HG03469 (cell line): ENCODE data around the gene ANKRD6.
"Not testable (repeated sequence)": the region's sequence is repeated elsewhere in the genome, so short reads cannot be mapped to it uniquely, and the experiment has no call there.

Experiments used
- ATAC-seq: cut with Tn5 transposase; IDR thresholded peaks from one replicate; pipeline ENCODE4 v1.9.1; 2021; ENCODE audit warnings: mild to moderate bottlenecking, moderate library complexity, moderate number of reproducible peaks; ENCODE audit not compliant: unreplicated experiment

ANKRD6 gene

GRCh38 chr6:89591745-89592144 lies 158.8 kb downstream of the ANKRD6 start:
- ATAC-seq: no peak

DNA sequence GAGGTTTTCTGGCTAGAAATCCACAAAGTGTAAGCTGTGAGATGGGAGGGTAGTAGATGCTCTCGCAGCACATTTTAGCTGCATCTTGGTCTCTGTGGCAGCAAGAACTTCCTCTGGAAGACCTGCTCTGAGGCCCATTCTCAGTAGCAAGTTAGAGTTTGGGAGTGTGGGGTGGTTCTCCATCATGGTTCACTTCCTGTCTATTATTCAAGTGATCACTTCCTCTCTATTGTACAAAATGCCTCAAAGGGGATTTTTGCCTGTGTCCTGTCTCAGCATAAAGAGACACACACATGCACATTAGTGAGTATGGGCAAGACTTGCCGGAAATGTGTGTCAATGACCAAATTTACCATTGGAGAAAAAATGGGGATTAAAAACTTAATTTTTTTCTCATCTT lies 163.1 kb downstream of the ANKRD6 start:
- peak; percentile 79 for ATAC-seq

- ATAC-seq: no peak
Observed at GRCh38 chr6:89596484-89596883, 163.5 kb downstream of the ANKRD6 start.

DNA sequence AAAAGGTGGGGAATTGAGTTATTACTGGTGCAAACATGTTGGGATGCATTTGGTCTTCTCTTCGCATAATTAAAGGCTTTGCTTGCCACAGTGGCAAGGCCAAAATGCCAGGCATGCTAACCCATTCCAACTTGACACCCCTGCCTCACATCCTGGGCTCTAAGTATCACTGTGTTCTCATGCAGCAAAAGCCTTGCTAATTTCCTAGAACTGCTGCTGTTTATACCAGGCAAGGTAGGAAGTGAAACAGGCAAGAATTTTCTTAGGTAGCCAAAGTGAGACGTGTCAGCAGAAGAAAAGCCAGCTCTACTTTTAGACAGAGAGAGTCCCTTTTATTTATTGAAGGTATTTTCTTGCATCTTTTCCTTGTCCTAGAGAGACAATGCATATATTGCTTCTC lies 164.4 kb downstream of the ANKRD6 start:
- no peak for ATAC-seq

GRCh38 chr6:89597988-89598387 lies 165.0 kb downstream of the ANKRD6 start:
- ATAC-seq: no peak

- ATAC-seq: no peak
Observed at GRCh38 chr6:89599727-89600126, 166.8 kb downstream of the ANKRD6 start.

DNA sequence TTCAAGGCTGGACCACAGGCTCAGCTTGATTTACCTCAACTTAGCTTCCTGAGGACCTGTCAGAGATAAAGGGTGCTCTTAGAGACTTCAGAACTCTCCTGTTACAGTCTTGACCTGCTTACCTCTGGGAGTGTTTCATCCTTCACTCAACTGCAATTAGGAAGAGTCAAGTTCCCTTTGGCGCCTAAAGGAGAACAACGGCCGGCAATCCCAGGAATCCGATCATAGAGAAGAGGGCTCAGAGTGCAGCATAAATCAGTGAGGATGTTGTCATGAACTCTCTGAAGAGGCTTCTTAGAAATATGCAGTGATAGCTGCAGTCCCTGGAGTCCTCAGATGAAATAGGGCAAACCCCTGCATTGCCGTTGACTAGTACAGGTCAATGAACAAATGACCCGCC lies 169.2 kb downstream of the ANKRD6 start:
- no peak for ATAC-seq

DNA sequence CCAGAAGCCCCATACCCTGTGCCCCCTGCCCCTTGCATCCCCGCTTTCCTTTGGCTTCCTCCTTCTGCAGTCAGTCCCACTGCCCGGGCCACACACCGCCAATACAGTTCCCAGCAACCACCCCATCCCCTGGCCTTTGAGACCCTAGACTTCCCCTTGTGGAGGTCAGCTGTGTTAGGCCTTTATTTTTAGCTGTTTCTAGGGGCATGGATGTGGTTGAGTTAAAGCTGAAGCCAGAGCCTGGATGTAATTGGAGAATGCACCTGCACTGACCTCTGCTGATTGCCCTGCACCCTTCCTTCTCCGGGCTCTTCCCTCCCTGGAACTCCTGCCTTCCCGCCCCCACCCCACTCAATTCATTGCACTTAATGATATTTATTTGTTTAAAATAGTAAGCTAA lies 171.7 kb downstream of the ANKRD6 start:
- no peak for ATAC-seq

DNA sequence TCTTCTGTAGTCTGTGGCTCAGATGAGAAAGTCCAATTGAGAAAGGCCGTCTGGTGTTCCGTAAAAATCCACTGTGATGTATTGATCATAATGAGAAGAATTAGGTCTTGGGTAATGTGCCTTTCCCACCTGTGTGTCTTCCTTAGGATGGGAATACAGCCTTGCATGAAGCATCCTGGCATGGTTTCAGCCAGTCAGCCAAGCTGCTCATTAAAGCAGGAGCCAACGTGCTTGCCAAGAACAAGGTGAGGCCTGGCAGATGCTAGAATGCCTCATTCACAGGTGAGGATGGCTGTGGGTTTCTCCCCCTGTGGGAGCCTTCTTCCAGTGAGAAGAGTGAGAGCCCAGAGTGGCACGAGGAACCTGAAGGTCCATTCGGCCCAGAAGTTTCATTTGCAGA lies 172.9 kb downstream of the ANKRD6 start:
- ATAC-seq: no peak

- ATAC-seq: no peak
Observed at GRCh38 chr6:89610149-89610642, 177.2 kb downstream of the ANKRD6 start.

GRCh38 chr6:89611666-89612065 lies 178.7 kb downstream of the ANKRD6 start:
- ATAC-seq: no peak

- ATAC-seq: no peak
Observed at GRCh38 chr6:89612121-89612520, 179.2 kb downstream of the ANKRD6 start.

GRCh38 chr6:89613790-89614189 lies 180.8 kb downstream of the ANKRD6 start:
- no peak for ATAC-seq

GRCh38 chr6:89615882-89616281 lies 182.9 kb downstream of the ANKRD6 start:
- ATAC-seq: no peak

GRCh38 chr6:89616531-89616930 lies 183.6 kb downstream of the ANKRD6 start:
- ATAC-seq: no peak

- no peak for ATAC-seq
Observed at GRCh38 chr6:89618026-89618425, 185.1 kb downstream of the ANKRD6 start.

GRCh38 chr6:89619567-89619966 lies 186.6 kb downstream of the ANKRD6 start:
- ATAC-seq: no peak

- ATAC-seq: no peak
Observed at GRCh38 chr6:89623749-89624148, 190.8 kb downstream of the ANKRD6 start.

GRCh38 chr6:89630488-89630887 lies 197.5 kb downstream of the ANKRD6 start:
- ATAC-seq: no peak

- ATAC-seq: not testable (repeated sequence)
Observed at GRCh38 chr6:89636412-89636811, 203.5 kb downstream of the ANKRD6 start.

GRCh38 chr6:89637960-89638319 lies 205.0 kb downstream of the ANKRD6 start:
- no peak for ATAC-seq

- ATAC-seq: peak; percentile 90
Observed at GRCh38 chr6:89638320-89639195, 205.6 kb downstream of the ANKRD6 start, which contains the start of gene LYRM2. Gene LYRM2, minus strand, starts transcription at chr6:89638747. Its CDS starts 31 bp downstream, at chr6:89638716.

DNA sequence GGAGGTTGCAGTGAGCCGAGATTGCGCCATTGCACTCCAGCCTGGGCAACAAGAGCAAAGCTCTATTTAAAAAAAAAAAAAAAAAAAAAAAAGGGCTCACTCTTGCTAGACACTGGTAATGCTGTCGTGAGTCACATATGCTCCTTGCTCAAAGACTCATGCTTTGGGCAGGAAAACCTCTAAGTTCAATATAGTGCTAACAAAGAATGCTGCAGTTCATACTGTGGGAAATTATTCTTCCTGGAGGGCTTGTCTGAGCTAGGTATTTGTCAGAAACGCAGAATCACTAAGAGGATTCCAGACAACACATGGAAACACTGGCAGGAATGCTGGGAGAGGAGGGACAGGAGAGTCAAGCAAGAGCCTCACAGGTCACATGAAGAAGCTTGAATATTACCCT lies 207.9 kb downstream of the ANKRD6 start:
- no peak for ATAC-seq
